Fibroblast of pulmonary artery (primary cell): ENCODE results near the gene HMHB1.

Experiments
- DNase-seq: peaks from one replicate; pipeline ENCODE4 v3.0.0-alpha.2; 2010; ENCODE audit warnings: low read depth
- H3K4me3 ChIP-seq: replicated peaks from 2 replicates; pipeline ENCODE4 v1.5.1; 2011; ENCODE audit warnings: low read depth, mild to moderate bottlenecking, control low read depth, low read length, moderate library complexity
- CTCF ChIP-seq: IDR thresholded peaks from 2 replicates; pipeline ENCODE4 v1.5.1; 2011; ENCODE audit warnings: mild to moderate bottlenecking, control low read depth, low read length, inconsistent platforms; ENCODE audit errors: missing control alignments

HMHB1 gene

GRCh38 chr5:143771602-143772001 lies 40.4 kb upstream of the HMHB1 start:
- DNase-seq, result no peak
- H3K4me3 ChIP-seq, result no peak overlapping the region
- no peak for TF ChIP-seq CTCF

- no peak for DNase-seq
- no peak for TF ChIP-seq CTCF
- no peak overlapping the region for H3K4me3 ChIP-seq
These were observed 39.3 kb upstream of the HMHB1 start for GRCh38 chr5:143772621-143773020.

- peak; percentile 47 for DNase-seq
- H3K4me3 ChIP-seq, result no peak overlapping the region
- no peak for TF ChIP-seq CTCF
These were observed 36.7 kb upstream of the HMHB1 start for GRCh38 chr5:143775258-143775657.

- TF ChIP-seq CTCF, result no peak
- H3K4me3 ChIP-seq, result no peak overlapping the region
- DNase-seq, result no peak
These were observed 35.0 kb upstream of the HMHB1 start for GRCh38 chr5:143776951-143777350.

GRCh38 chr5:143779506-143779905 lies 32.5 kb upstream of the HMHB1 start:
- no peak for TF ChIP-seq CTCF

GRCh38 chr5:143781993-143782520 lies 29.9 kb upstream of the HMHB1 start:
- DNase-seq, result no peak
- H3K4me3 ChIP-seq, result no peak overlapping the region
- TF ChIP-seq CTCF, result no peak

More at GRCh38 chr5:143779506-143779905, 32.5 kb upstream of the HMHB1 start:
- DNase-seq, result no peak
- H3K4me3 ChIP-seq, result no peak overlapping the region
